HG03354 (cell line): ENCODE measurements around the gene PRR22.
A peak's percentile ranks its signal among the peaks of the same experiment; 100 is the strongest.

ENCODE experiments used
- ATAC-seq: cut with Tn5 transposase; IDR thresholded peaks from one replicate; pipeline ENCODE4 v1.9.1; 2021; ENCODE audit warnings: mild to moderate bottlenecking; ENCODE audit not compliant: unreplicated experiment, poor library complexity, severe bottlenecking

The PRR22 gene

DNA sequence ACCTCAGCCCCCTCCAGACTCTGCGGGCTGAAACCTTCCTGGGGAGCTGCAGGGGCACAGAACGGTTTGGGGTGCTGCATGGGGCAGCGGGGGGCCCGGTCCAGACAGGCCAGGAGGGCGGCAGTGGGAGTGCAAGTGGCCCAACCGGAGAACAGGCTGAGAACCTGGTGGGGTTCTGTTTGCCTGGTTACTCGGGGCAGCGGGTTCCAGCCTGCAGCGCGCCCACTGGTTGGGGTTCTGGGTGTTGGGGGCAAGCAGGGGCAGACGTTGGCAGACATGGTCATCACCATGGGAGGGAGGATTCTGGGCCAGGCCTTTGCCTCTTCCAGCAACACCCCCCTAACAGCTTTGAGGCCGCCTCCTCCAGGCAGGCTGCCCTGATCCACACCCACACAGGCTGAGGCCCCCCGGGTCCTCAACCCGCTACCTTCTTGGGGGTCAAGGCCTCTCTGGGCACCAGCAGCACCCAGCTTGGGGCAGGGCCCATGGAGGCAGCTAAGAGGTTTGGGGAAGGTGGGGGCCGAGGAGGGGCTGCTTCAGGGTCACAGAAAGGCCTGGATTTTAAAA lies at the start of gene PRR22:
Gene PRR22, minus strand, starts transcription at position 166 of the 567 bp plus-strand sequence. Its CDS starts 86 bp downstream, at position 80.
- ATAC-seq = no peak

DNA sequence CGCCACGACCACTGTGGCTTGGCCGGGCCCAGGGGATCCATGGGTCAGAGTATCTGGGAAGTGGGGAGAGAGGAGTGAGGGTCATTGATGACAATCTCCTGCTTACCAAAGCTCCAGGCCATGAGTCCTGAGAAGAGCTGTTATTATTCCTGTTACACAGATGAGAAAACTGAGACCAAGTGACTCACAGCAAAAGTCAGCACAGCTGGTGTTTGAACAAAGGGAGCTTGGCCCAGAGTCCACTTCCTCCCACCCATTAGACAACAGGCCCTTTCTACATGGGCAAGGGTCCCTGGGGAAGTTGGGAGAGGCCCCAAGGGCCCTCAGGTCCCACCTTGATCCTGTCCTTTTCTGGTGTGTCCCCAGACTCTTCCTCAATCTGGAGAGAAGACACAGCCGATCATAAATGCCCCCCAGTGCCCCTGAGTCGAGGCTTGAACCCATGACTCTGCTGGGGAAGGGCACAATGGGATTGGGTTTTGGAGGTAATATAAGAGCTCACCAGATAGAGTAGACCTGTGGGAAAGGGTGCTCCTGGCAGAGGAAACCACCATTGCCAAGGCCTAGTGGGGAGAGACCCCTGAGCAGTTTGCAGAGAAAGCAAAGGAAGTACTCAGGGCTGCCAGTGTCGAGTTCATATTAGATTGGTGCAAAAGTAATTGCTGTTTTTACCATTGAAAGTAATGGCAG lies 48.1 kb upstream of the PRR22 start:
- ATAC-seq = no peak

DNA sequence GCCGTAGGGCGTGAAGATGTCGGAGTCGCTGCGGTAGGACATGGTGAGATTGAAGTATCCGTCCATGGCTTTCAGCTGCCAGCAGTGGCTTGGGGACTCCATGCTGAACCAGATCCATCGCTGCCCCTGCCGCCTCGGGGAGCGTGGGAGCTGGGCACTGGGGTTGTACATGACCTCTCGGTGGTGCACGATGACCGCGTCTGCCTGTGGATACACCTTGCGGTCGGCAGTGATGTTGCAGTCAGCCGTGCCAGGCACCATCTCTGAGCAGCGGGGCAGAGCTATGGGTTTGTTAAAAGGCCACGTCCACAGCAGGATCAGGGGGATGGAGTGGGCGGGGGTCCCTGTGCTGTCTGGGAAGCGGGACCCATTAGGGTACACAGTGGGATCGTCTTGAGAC lies 47.5 kb upstream of the PRR22 start:
- ATAC-seq = no peak

DNA sequence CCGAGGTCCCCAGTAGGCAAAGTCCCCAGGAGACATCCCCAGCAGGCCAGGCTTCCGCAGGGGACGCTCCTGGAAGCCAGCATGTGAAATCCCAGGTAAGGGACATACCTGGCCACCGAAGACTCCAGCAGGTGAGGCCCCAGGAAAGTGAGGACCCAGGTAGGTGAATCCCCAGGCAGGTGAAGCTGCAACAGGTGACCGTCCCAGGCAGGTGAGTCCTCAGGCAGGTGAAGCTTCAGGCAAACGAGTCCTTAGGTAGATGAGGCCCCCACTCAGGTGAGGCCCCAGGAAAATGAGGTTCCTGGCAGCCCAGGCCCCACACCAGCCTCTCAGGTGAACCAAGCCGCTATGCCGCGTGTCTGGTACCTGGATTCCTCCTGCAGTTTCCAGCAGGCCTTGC lies 46.6 kb upstream of the PRR22 start:
- ATAC-seq = no peak

DNA sequence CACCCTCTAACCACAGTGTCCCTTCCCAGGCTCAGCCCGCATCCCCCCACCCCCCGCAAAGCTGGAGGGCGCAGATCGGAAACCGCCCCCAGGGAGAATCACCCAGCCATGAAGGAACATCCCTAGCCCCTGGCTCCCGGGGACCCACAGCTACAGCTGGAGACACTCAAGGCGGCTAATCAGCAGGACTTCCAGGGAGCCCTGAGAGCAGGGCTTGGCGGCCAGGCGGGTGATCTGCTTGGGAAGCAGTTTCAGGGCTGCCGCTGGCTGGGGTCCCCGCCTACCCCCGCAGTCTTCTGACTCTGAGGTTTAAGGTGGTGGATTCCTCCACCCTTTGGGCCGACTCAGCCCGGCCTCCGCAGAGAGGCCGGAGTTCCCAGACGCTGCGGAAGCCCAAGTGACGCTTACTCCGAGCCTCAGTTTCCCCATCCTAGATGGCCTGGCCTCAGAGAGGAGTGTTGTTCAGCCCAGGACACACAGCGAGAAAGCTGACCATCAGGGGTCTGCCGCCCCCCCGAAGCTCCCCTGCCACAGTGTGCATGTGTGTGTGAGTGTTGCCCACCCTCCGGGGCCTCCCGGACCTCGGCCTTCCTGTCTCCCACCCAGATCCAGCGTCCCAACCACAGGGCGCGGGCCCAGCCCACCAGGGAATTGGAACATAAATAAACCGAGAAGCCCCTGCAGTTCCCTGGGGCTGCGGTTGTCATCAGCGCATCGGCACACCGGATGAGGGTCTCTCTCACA lies 45.2 kb upstream of the PRR22 start:
- no peak for ATAC-seq

DNA sequence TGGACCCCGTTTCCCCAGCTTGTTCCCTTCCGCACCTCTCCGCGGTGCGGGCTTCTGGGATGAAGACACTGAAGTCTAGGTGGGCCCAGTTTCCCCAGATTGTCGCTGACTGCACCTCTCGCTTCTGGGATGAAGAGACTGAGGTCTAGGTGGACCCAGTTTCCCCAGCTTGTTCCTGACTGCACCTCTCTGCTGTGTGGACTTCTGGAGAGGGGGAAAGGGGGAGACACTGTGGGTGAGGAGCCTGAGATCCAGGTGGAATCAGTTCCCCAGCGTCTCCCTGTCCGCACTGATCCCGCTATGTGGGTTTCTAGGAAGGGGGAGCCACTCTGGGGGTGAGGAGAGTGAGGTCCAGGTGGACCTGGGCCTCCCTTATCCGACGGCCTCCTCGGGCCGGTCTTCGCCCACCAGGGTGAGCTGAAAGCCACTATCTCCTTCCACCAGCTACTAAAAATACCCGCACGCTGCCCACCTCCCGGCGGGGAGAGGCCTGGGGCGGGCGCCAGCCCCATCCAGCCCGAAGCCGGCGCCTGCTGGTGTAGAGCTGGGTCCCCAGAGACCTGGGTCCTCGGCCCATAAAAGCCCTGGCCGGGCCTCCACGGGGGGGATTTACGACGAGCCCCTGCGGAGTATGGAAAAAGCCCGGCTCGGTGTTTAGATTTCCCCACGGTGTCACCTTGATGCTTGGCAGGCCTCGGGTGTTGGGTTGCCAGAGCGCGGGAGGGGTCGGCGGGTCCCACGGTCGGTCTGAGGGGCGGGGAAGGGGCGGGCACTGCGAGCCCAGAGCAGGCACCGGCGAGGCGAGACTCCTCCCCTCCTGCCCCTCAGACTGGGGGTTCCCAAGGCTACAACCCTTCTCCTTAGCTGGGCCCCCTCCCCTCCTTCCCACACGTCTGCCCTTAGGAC lies 44.4 kb upstream of the PRR22 start:
- ATAC-seq = no peak

DNA sequence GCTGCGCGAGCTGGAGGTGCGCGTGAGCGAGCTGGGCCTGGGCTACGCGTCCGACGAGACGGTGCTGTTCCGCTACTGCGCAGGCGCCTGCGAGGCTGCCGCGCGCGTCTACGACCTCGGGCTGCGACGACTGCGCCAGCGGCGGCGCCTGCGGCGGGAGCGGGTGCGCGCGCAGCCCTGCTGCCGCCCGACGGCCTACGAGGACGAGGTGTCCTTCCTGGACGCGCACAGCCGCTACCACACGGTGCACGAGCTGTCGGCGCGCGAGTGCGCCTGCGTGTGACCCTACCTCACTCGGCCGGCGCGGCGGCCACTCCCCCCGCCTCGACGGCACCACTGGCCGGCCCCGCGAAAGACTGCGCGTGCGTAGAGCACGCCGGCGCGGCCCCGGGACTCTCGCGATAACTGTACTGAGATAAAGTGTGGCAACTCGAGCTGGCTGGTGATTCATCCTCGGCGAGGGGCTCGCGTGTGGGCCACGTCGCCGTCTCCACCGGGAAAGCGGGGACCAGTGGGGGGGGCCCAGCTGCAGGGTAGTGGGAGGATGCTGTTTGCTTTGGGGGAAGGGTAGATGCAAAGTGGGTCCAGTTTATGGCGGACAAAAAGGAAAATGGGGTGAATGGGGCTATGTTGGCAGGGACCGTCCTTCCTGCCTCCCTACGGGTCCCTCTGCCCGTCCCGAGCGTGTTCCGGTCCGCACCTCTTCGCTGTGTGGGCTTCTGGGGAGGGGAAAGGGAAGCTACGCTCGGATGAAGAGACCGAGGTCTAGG lies 43.5 kb upstream of the PRR22 start:
- peak; percentile 74 for ATAC-seq

DNA sequence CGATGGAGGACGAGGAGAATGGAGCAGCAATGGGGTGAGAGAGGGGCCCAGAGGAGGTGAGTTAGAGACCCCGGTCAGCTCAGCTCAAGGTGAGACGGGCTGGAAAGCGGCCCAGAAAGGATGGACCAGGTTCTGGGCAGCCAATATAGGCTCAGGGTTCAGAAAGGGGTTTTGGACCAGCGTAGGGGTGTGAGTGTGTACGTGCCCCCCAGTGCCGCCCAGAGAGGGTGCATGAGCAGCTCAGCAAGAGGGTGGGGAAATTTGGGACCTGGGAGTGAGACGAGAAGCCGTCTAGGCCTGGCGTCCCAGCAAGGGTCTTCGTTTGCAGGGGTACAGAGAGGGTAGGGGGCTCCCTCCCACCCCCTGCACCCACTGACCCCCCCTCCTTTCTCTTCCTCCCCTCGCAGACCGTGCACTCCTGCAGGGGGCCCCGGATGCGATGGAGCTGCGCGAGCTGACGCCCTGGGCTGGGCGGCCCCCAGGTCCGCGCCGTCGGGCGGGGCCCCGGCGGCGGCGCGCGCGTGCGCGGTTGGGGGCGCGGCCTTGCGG lies 42.9 kb upstream of the PRR22 start:
- no peak for ATAC-seq

DNA sequence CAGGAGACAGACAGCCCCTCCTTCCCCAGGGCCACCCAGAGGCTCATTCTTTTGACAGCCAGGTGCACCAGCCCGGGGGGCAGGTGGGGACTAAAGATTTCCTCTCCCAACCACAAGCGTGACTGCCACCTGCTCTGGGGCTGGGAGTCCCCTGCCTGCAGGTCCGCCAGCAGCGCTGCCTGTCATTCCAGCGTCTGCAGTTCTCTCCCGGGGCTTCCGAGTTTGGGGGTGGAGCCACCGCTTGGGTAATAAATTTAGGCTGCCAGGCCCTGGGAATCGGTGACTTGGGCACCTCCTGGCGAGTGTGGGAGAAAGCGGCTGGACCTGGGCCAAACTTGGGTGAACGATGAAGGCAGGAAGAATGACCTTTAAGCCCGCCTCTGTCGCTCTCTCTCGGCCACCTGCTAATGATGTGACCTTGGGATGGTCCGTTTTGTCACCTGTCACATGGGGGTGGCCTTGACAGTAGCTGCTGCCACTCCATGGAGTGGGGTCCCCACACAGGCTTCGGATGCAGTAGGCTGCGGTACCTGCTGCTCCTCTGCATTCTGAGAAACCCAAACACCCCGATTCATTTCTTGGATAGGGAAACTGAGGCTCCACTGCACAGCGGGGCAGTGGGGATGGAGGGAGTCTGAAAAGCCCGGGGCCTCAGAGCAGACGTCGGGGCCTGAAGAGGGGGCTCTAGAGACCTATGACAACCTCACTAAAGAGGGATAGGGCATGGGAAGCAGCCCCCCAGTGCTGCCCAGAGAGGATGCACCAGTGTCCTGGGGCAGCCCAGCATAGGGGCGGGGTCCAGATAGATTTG lies 42.2 kb upstream of the PRR22 start:
- ATAC-seq = no peak

DNA sequence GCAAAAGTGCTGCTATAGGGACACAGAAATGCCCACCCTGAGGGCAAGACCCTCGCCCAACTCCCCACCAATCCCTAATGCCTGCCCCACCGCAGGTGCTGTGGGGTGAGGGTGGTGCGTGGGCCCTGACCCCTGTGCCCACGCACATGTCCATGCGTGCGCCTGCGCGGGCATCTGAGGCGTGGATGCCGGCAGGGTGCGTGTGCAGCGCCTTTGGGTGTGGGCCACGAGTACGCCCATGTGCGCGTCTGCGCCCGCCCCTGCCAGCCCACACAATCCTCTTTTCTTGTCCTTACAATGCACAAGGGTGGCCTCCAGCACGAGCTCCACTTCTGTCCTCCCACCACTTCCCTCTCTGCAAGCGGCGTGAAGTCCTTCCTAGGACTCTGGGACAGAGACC lies 40.6 kb upstream of the PRR22 start:
- ATAC-seq = no peak

DNA sequence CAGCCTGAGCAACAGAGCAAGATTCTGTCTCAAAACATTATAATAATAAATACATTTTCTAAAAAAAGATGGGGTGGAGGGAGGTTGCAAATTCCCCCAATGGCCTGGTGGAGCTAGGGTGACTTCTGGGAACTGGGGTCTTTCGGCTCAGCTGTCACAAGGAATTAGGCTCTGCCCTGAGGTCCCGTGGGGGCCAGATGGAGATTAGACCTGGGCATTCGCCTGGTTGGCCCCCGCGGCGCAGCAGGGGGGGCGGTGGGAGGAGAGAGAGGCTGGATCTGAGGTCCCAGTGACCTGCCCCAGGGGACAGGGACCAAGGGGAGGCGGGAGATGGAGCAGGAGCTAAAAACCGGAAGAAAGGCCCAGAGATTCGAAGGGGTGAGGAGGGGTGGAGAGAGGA lies 40.2 kb upstream of the PRR22 start:
- ATAC-seq = no peak

DNA sequence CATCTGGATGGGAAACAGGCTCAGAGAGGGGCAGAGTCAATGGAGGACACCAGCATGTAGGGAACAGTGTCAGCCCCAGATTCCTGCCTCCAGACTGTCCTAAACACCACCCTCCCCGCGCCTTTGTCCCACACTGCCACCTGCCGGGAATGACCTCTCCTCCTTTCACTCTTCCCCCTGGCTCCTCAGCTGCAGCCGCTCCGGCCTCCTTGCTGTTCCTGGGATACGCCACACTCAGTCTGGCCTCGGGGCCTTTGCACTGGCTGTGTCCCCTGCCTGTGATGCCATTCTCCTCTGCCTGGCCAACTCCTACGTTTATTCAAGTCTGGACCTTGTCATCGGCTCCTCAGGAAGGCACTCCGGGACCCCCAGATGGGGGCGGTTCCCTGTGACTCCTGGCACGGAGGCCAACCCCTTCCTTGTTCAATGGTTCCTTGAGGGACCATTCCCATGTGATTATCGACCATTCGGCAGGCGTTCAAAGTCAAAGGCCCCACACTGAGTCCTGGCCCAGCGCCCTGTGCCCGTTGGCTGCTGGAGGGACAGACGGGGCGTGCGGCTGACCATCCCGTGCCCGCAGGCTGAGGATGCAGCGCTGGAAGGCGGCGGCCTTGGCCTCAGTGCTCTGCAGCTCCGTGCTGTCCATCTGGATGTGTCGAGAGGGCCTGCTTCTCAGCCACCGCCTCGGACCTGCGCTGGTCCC lies 39.2 kb upstream of the PRR22 start:
- ATAC-seq = no peak

DNA sequence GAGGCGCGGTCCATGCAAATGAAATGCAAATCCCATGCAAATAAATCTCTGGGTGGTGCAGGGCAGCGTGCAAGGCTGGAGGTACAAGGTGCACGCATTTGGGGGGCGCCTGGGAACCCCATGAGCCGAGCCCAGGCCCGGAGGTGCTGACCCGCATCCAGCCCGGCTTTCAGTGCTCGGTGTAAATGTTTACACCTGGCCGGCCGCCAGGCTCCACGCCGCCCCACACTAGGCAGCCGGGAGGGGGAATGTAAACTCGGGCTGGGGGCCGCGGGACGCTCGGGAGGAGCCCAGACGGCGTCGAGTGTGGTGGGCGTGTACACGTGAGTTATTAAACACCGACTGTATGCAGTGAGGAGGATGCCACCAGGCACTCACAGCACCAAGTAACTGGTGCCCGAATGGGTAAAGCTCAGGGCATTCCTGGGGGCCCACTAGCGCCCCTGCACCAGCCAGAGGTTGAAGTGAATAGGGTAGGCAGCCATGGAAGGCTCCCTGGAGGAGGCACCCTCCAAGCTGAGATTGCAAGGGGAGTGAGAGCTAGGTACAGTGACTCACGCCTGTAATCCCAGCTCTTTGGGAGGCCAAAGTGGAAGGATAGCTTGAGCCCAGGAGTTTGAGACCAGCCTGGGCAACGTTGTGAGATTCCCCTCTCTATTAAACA lies 37.8 kb upstream of the PRR22 start:
- no peak for ATAC-seq

DNA sequence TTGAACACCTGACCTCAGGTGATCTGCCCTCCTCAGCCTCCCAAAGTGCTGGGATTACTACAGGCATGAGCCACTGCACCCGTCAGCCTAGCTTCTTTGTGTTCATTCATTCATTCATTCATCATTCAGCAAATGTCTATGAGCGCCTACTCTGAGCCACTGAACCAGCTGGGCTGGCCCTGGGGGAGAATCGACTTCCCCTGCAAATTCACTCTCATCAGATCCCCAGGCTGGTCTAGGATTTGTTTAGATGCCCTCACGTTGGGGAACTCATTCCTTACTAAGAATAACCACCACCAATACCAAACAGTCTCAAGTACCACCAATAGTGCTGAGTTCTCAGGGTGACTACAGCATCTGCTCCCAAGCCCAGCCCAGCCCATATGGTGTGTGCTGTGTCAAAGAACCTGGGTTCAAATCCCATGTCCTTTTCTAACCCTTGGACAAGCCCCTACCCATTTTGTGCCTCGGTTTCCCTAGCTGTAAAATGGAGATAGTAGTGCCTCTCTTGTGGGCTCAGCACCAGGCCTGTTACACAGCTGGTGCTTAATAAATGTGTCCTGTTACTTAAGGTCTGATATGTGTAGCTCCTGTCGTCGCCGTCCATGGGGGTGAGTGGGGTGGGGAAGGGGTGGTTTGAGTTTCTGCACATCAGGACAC lies 37.1 kb upstream of the PRR22 start:
- ATAC-seq = no peak

DNA sequence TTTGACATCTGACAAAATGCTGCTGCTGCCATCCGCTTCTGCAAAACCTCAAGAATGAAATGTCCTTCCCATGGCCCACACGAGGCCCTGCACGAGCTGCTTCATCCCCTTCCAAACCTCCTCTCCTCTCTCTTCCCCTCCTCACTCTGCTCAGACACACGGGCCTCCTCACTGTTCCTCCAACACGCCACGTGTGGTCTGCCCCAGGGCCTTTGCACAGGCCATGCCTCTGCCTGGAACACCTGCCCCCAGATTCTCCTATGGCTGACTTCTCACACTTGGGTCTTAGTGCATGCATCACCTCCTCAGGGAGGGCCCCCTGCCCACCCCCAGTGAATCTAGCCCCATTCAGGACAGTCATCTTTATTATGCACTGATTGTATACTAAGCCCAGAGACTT lies 36.2 kb upstream of the PRR22 start:
- ATAC-seq = no peak

DNA sequence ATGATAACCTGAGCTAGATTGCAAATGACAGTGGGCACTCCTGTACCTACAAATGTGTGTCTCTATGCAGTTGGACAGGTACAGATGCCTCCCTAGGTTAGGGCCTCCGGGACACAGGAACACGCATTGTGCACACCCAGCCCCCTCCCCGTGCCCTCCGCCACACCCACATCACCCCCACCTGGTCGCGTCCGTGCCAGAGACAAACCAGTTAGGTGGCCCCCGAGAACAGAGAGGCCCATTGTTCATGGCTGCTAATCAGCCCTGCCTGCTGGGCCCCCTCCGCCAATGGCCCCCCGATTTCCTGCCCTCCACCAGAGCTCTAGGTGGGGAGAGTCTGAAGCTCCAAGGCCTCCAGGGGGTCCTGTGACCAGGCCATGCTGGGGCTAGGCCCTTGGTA lies 34.0 kb upstream of the PRR22 start:
- no peak for ATAC-seq

DNA sequence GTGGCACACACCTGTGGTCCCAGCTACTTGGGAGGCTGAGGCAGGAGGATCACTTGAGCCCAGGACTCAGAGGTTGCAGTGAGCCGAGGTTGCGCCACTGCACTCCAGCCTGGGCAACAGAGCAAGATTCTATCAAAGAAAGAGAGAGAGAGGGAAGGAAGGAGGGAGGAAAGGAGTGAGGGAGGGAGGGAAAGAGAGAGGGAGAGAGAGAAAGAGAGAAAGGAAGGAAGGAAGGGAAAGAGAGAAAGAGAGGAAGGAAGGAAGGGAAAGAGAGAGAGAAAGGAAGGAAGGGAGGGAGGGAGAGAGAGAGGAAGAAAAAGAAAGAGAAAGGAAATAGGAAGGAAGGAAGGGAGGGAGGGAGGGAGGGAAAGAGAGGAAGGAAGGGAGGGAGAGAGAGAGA lies 32.7 kb upstream of the PRR22 start:
- no peak for ATAC-seq
